ENCODE measurements around the gene LRRC74A.
A peak's percentile ranks its signal among the peaks of the same experiment; 100 is the strongest.

The LRRC74A gene
- 0 reads per million in 2 donors for total RNA-seq

DNA sequence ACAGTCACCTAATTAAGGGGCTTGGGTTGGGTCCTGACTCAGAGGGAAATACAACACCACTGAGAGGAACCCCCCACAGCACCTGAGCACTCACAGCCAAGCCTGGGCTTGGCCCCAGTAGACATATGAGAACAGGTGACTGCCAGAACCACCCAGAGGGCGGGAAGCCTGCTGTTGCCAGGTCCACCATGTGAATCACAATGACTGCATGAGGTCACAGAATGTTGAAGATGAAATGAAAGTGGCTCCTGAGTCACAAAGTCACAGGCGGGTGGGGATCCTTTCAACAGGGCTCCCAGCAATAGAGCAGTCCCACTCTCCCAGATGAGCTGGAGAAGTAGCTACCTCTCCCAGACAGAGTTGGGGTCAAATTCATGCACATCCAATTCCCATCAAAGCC lies at the start of gene LRRC74A:
LRRC74A (plus strand) TSS at position 287 of the 400 bp plus-strand sequence. CDS start 290 bp downstream, outside the sequence.
- DNase-seq = no peak

- no peak for DNase-seq
Observed at GRCh38 chr14:76776428-76777251, 49.6 kb upstream of the LRRC74A start.

- no peak for DNase-seq
Observed at GRCh38 chr14:76777721-76778120, 48.5 kb upstream of the LRRC74A start.

DNA sequence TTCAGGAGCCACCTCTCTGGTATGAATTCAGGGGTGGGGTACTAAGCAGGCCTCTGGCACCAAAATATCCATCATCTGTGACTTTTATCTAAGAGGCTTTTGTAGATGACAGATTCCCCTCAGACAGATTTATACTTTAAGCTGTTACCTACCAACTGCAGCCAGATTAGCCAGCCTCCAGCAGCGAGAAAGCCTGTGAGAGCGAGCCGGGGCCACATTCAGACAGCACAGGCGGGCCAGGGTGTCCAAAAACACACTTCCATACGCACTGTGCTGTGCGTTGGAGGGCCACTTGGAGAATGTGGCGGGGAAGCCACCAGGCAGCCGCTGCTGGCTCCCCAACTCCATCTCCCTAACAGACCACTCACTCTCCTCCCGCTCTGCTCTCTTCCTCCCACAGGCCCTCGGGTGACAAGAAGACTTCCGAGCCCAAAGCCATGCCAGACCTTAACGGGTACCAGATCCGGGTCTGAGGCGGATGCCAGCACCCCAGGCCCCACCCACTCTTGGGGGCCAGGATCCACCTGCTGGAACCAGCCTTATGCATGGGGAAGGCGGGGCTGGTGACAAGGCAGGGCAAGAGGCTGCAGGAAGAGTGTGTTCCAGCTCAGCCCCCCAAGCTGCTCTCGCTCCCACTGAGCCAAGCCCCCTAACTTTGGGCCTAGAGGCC lies 47.5 kb upstream of the LRRC74A start:
- DNase-seq = no peak

DNA sequence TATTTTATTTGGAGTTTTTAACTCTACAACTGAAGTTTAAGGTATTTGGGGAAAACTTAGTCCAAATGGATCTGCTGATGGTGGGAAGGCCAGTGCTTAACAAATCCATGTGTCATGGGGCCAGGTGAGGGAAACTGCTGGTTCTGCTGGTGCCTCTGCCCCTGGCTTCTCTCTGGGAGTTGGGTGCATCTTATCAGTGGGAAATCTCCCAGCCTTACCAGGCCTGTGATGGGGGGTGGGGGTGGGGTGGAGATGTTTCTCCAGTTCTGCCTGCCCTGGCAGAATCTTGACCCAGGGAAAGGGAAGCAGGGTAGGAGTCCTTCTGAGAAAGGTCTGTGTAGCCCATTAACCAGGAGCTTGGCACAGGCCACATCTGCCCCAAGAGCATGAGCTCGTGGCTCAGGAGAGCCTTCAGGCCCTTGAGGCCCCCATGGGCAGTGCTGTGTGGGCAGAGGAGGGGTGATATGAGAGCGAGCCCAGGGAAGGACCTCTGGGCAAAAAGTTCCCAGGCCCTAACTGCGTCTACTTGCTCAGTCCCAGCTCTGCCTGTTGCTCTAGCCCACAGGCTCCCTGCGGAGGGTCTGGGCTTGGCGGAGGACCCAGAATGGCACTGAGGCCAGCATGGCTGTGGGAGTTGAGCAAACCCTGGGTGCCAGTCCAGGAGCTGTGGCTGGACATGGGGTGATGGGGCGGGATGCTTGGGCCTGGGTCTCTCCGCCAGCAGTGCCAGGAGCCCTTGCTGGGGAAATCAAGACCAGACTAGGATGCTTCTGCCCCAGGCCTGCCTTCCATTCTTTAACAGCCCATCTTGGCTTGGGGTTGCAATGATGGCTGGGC lies 46.8 kb upstream of the LRRC74A start:
- DNase-seq = no peak

DNA sequence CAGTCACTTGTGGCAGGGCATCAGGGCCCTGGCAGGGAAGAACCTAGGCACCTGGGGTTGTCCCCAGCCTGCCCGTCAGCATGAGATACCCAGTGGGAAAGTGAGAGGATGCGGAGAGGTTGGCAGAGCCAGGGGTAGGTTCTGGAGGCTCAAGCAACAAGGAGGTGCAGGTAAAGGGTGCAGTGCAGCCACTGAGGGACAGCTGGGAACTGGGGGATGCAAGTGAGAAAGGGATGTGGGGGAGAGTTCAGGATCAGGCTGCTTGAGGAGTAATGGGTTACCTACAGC lies 46.2 kb upstream of the LRRC74A start:
- no peak for DNase-seq

GRCh38 chr14:76780360-76780759 lies 45.8 kb upstream of the LRRC74A start:
- DNase-seq = no peak

- DNase-seq = no peak
Observed at GRCh38 chr14:76780875-76781647, 45.1 kb upstream of the LRRC74A start.

GRCh38 chr14:76781648-76782051 lies 44.6 kb upstream of the LRRC74A start:
- DNase-seq = no peak

GRCh38 chr14:76782115-76782884 lies 43.9 kb upstream of the LRRC74A start:
- DNase-seq = no peak

GRCh38 chr14:76782885-76783566 lies 43.2 kb upstream of the LRRC74A start:
- DNase-seq = no peak

- no peak for DNase-seq
Observed at GRCh38 chr14:76784266-76784874, 41.8 kb upstream of the LRRC74A start.

- DNase-seq = peak; percentile 52
Observed at GRCh38 chr14:76784881-76785280, 41.3 kb upstream of the LRRC74A start.

GRCh38 chr14:76786601-76787000 lies 39.6 kb upstream of the LRRC74A start:
- DNase-seq = no peak

- no peak for DNase-seq
Observed at GRCh38 chr14:76792422-76792821, 33.8 kb upstream of the LRRC74A start.

- DNase-seq = no peak
Observed at GRCh38 chr14:76793324-76793723, 32.9 kb upstream of the LRRC74A start.

GRCh38 chr14:76793956-76794355 lies 32.3 kb upstream of the LRRC74A start:
- DNase-seq = no peak

GRCh38 chr14:76806446-76806845 lies 19.8 kb upstream of the LRRC74A start:
- no peak for DNase-seq

GRCh38 chr14:76808011-76808410 lies 18.2 kb upstream of the LRRC74A start:
- no peak for DNase-seq

DNA sequence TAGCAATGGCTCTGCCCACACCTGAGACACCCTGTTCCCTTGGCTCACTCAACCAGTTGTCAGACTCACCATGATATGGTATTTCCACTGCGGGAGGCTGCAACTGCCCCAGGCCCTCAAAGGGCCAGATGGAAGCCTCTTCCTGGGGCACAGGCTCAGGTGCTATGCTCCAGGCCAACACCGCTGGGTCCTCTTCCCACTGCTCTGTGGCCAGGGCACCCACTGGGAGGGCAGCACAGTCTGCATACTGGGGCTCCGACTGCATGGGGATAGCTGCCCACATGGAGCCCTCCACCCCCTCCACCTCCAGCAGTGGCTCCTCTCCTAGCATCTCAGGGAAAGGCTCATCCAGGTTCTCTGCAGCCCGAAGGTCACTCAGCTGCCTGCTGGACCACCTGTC lies 17.2 kb upstream of the LRRC74A start:
- DNase-seq = no peak

DNA sequence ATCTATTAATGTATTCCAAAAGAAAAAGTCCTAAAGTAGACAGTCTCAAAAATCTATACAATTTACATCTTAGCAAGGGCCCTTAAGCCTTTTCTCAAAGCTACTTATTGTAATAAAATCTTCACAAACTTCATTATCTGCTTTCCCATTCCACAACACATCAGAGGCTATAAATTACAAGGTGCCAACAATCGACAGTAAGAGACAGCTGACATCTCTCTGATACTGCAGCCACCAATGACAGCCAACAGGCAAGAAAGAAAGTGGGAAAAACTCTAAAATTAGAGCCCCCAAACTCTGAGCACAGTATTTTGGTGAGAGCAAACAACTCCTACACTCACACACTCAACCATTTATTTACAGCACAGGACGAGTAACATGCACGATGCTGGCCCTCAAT lies 15.7 kb upstream of the LRRC74A start:
- no peak for DNase-seq

Measured in T-helper 9 cell (primary cell).